Effector memory CD4-positive, alpha-beta T cell (primary cell): ENCODE results near the gene IKBKG.

Experiments
- DNase-seq, 3 donors: peaks; one replicate each; pipeline ENCODE4 v3.0.0-alpha.2; 2020
- H3K27ac ChIP-seq: 2 replicates; pipeline ENCODE4 v1.7.0; 2013; ENCODE audit warnings: mild to moderate bottlenecking, low read length, moderate library complexity; ENCODE audit not compliant: insufficient read depth, poor library complexity, severe bottlenecking
- H3K27me3 ChIP-seq: replicated peaks from 2 replicates; pipeline ENCODE4 v1.7.0; 2013; ENCODE audit warnings: mild to moderate bottlenecking, low read length; ENCODE audit not compliant: insufficient read depth, control insufficient read depth, poor library complexity, severe bottlenecking
- H3K36me3 ChIP-seq: 2 replicates; pipeline ENCODE4 v1.7.0; 2013; ENCODE audit warnings: mild to moderate bottlenecking, low read length, moderate library complexity; ENCODE audit not compliant: control insufficient read depth, insufficient read depth
- H3K4me1 ChIP-seq: 2 replicates; pipeline ENCODE4 v1.7.0; 2013; ENCODE audit warnings: low read length, mild to moderate bottlenecking; ENCODE audit not compliant: control insufficient read depth, insufficient read depth, poor library complexity, severe bottlenecking
- H3K4me3 ChIP-seq: 2 replicates; pipeline ENCODE4 v1.7.0; 2013; ENCODE audit warnings: low read length, low read depth, mild to moderate bottlenecking; ENCODE audit not compliant: insufficient read depth, poor library complexity, severe bottlenecking
- H3K9me3 ChIP-seq: 2 replicates; pipeline ENCODE4 v1.7.0; 2013; ENCODE audit warnings: mild to moderate bottlenecking, low read length, moderate library complexity; ENCODE audit not compliant: control insufficient read depth

IKBKG gene

GRCh38 chrX:154592505-154592904 is 45.1 kb downstream of the IKBKG start:
- Histone ChIP-seq H3K4me3 (no peak overlapping the region), H3K27me3 (no peaks in the 10 kb centered on the region), H3K27ac (no peak overlapping the region), H3K9me3 (no peaks in the 10 kb centered on the region), H3K36me3 (no peaks in the 10 kb centered on the region), H3K4me1 (no peaks in the 10 kb centered on the region)
- no peak for DNase-seq

GRCh38 chrX:154593201-154593600 is 45.8 kb downstream of the IKBKG start:
- H3K27ac ChIP-seq = no peak overlapping the region
- no peak for DNase-seq
- H3K36me3 ChIP-seq = no peaks in the 10 kb centered on the region
- no peaks in the 10 kb centered on the region for H3K4me1 ChIP-seq
- no peaks in the 10 kb centered on the region for H3K9me3 ChIP-seq
- H3K4me3 ChIP-seq = no peak overlapping the region
- H3K27me3 ChIP-seq = no peaks in the 10 kb centered on the region

- Histone ChIP-seq H3K27me3 (no peaks in the 10 kb centered on the region), H3K9me3 (no peaks in the 10 kb centered on the region), H3K4me3 (no peak overlapping the region), H3K36me3 (no peaks in the 10 kb centered on the region), H3K4me1 (no peaks in the 10 kb centered on the region), H3K27ac (no peak overlapping the region)
- DNase-seq = no peak
Measured at GRCh38 chrX:154594491-154594890, 47.1 kb downstream of the IKBKG start.

- H3K27ac ChIP-seq = no peak overlapping the region
- H3K27me3 ChIP-seq = no peaks in the 10 kb centered on the region
- H3K4me3 ChIP-seq = no peak overlapping the region
- H3K9me3 ChIP-seq = no peaks in the 10 kb centered on the region
- H3K4me1 ChIP-seq = no peaks in the 10 kb centered on the region
- H3K36me3 ChIP-seq = no peaks in the 10 kb centered on the region
- no peak for DNase-seq
Measured at GRCh38 chrX:154595559-154596249, 48.3 kb downstream of the IKBKG start.

- Histone ChIP-seq H3K9me3 (no peaks in the 10 kb centered on the region), H3K27me3 (no peaks in the 10 kb centered on the region), H3K36me3 (no peaks in the 10 kb centered on the region), H3K27ac (no peak overlapping the region), H3K4me3 (no peak overlapping the region), H3K4me1 (no peaks in the 10 kb centered on the region)
- no peak for DNase-seq
Measured at GRCh38 chrX:154596290-154596929, 49.0 kb downstream of the IKBKG start.

- Histone ChIP-seq H3K4me1 (no peaks in the 10 kb centered on the region), H3K27me3 (no peaks in the 10 kb centered on the region), H3K36me3 (no peaks in the 10 kb centered on the region), H3K27ac (no peak overlapping the region), H3K9me3 (no peaks in the 10 kb centered on the region), H3K4me3 (no peak overlapping the region)
- no peak for DNase-seq
Measured at GRCh38 chrX:154597221-154597620, 49.8 kb downstream of the IKBKG start.

- Histone ChIP-seq H3K9me3 (no peaks in the 10 kb centered on the region), H3K27ac (no peak overlapping the region), H3K4me1 (no peaks in the 10 kb centered on the region), H3K36me3 (no peaks in the 10 kb centered on the region), H3K4me3 (no peak overlapping the region), H3K27me3 (no peaks in the 10 kb centered on the region)
- no peak for DNase-seq
Measured at GRCh38 chrX:154598656-154599055, 51.2 kb downstream of the IKBKG start.

- H3K4me1 ChIP-seq = no peaks in the 10 kb centered on the region
- no peaks in the 10 kb centered on the region for H3K36me3 ChIP-seq
- no peaks in the 10 kb centered on the region for H3K27me3 ChIP-seq
- no peaks in the 10 kb centered on the region for H3K9me3 ChIP-seq
- no peak overlapping the region for H3K27ac ChIP-seq
- no peak overlapping the region for H3K4me3 ChIP-seq
- no peak for DNase-seq
Measured at GRCh38 chrX:154599531-154599930, 52.1 kb downstream of the IKBKG start.

GRCh38 chrX:154600759-154601374 is 53.4 kb downstream of the IKBKG start:
- DNase-seq = no peak
- Histone ChIP-seq H3K27ac (no peak overlapping the region), H3K36me3 (no peaks in the 10 kb centered on the region), H3K4me3 (no peak overlapping the region), H3K27me3 (no peaks in the 10 kb centered on the region), H3K9me3 (no peaks in the 10 kb centered on the region), H3K4me1 (no peaks in the 10 kb centered on the region)

GRCh38 chrX:154602226-154602625 is 54.8 kb downstream of the IKBKG start:
- Histone ChIP-seq H3K27ac (no peak overlapping the region), H3K4me1 (no peaks in the 10 kb centered on the region), H3K4me3 (no peak overlapping the region), H3K27me3 (no peaks in the 10 kb centered on the region), H3K36me3 (no peaks in the 10 kb centered on the region), H3K9me3 (no peaks in the 10 kb centered on the region)
- DNase-seq = no peak
